SK-N-SH (cell line): Measurements from ENCODE around the gene SHBG. TPM values are rescaled to one million over a fixed set of nuclear protein-coding genes. Genes with fewer than 3 reads are reported as not detected.

Source experiments
- CTCF ChIA-PET: fragments of 300-600, 350-600 bp; formaldehyde crosslinking; extraction: SDS; loops from one replicate; lab custom pipeline; 2021; lab: Yijun Ruan, JAX
- POLR2A ChIA-PET: fragments of 350-600 bp; sonication (Branson Sonifier 250); formaldehyde crosslinking; extraction: SDS; loops from one replicate; lab custom pipeline; 2020; ENCODE audit warnings: antibody characterized with exemption, inconsistent platforms; lab: Yijun Ruan, JAX
- DNase-seq: peaks from one replicate; pipeline ENCODE4 v3.0.0; 2012
- H2AFZ ChIP-seq: fragments of 200-600 bp; sonication (generic); 2 replicates; pipeline ENCODE4 v1.8.1; 2016; ENCODE audit warnings: antibody characterized with exemption, mild to moderate bottlenecking, low read depth
- H3F3A ChIP-seq: fragments of 200-600 bp; sonication (generic); replicated peaks from 2 replicates; pipeline ENCODE3; 2016; ENCODE audit warnings: antibody characterized with exemption, mild to moderate bottlenecking; ENCODE audit not compliant: insufficient read depth
- H3K27ac ChIP-seq, 2 experiments: fragments of 200-500 bp in 1 of 2; fragments of 200-600 bp in 1 of 2; sonication (Bioruptor generic) in 1 of 2; sonication (generic), shearing (Covaris generic) in 1 of 2; 2 replicates each; pipeline versions ENCODE4 v1.5.1 to v1.6.1; 2014 to 2016; ENCODE audit warnings: low read depth in 2 of 2, inconsistent platforms in 1 of 2, low read length in 1 of 2, mild to moderate bottlenecking in 1 of 2, mixed read lengths in 1 of 2
- H3K27me3 ChIP-seq: fragments of 200-600 bp; sonication (generic), shearing (Covaris generic); 2 replicates; pipeline ENCODE4 v1.6.1; 2016; ENCODE audit warnings: mixed run types; ENCODE audit not compliant: insufficient read depth
- H3K36me3 ChIP-seq, 2 experiments: fragments of 200-500 bp in 1 of 2; fragments of 200-600 bp in 1 of 2; sonication (Bioruptor generic) in 1 of 2; sonication (generic) in 1 of 2; replicated peaks in 1 of 2; 2 replicates each; pipeline versions ENCODE3 to v1.5.1; 2014 to 2016; ENCODE audit warnings: low read length in 1 of 2, mild to moderate bottlenecking in 1 of 2; ENCODE audit not compliant: insufficient read depth in 2 of 2, control insufficient read depth in 1 of 2
- H3K4me1 ChIP-seq, 2 experiments: fragments of 200-500 bp in 1 of 2; fragments of 200-600 bp in 1 of 2; sonication (Bioruptor generic) in 1 of 2; sonication (generic), shearing (Covaris generic) in 1 of 2; 2 replicates each; pipeline versions ENCODE4 v1.5.1 to v1.6.1; 2014 to 2016; ENCODE audit warnings: low read depth in 1 of 2, low read length in 1 of 2, mixed run types in 1 of 2; ENCODE audit not compliant: insufficient read depth in 2 of 2, control insufficient read depth in 1 of 2
- H3K4me2 ChIP-seq: fragments of 200-600 bp; sonication (generic), shearing (Covaris generic); 2 replicates; pipeline ENCODE4 v1.6.1; 2017; ENCODE audit warnings: mixed run types
- H3K4me3 ChIP-seq, 2 experiments: fragments of 200-500 bp in 1 of 2; fragments of 200-600 bp in 1 of 2; sonication (Bioruptor generic) in 1 of 2; sonication (generic), shearing (Covaris generic) in 1 of 2; 2 replicates each; pipeline versions ENCODE4 v1.5.1 to v1.8.1; 2014 to 2016; ENCODE audit warnings: low read depth in 2 of 2, inconsistent platforms in 1 of 2, low read length in 1 of 2, mild to moderate bottlenecking in 1 of 2, mixed read lengths in 1 of 2, moderate library complexity in 1 of 2
- H3K79me2 ChIP-seq: fragments of 200-600 bp; sonication (generic); 2 replicates; pipeline ENCODE4 v1.8.1; 2017; ENCODE audit warnings: mild to moderate bottlenecking; ENCODE audit not compliant: insufficient read depth
- H3K9ac ChIP-seq: fragments of 200-600 bp; sonication (generic); 2 replicates; pipeline ENCODE4 v1.6.1; 2017; ENCODE audit warnings: mixed run types
- H3K9me2 ChIP-seq: fragments of 200-600 bp; sonication (generic); 2 replicates; pipeline ENCODE4 v1.6.1; 2017; ENCODE audit warnings: mixed run types
- H3K9me3 ChIP-seq: fragments of 200-600 bp; sonication (generic); 2 replicates; pipeline ENCODE4 v1.6.1; 2017; ENCODE audit warnings: mixed run types, mild to moderate bottlenecking, moderate library complexity
- H4K20me1 ChIP-seq: fragments of 200-600 bp; sonication (generic); 2 replicates; pipeline ENCODE4 v1.6.1; 2017; ENCODE audit warnings: mild to moderate bottlenecking, mixed run types; ENCODE audit not compliant: insufficient read depth
- EZH2phosphoT487 ChIP-seq: fragments of 200-600 bp; sonication (generic); IDR thresholded peaks from 2 replicates; pipeline ENCODE4 v1.6.1; 2017; ENCODE audit warnings: low read depth, mixed run types, mild to moderate bottlenecking, antibody characterized with exemption, moderate library complexity, borderline replicate concordance
- FOSL2 ChIP-seq: IDR thresholded peaks from 2 replicates; pipeline ENCODE4 v1.4.0; 2012; ENCODE audit warnings: low read depth, mild to moderate bottlenecking, moderate library complexity, borderline replicate concordance
- FOXJ3 ChIP-seq: sonication (generic); formaldehyde crosslinking; IDR thresholded peaks from 2 replicates; pipeline ENCODE4 v1.5.1; 2020; ENCODE audit warnings: mild to moderate bottlenecking, missing genetic modification reagents
- FOXM1 ChIP-seq: IDR thresholded peaks from 2 replicates; pipeline ENCODE4 v1.4.0; 2012; ENCODE audit warnings: low read depth, mild to moderate bottlenecking
- GABPA ChIP-seq: IDR thresholded peaks from 2 replicates; pipeline ENCODE4 v1.4.0; 2012; ENCODE audit warnings: low read depth, mild to moderate bottlenecking
- GATA2 ChIP-seq: sonication (generic); formaldehyde crosslinking; IDR thresholded peaks from 2 replicates; pipeline ENCODE4 v1.5.0; 2020; ENCODE audit warnings: mild to moderate bottlenecking, missing genetic modification reagents
- MXI1 ChIP-seq: IDR thresholded peaks from 2 replicates; pipeline ENCODE4 v1.6.1; 2012; ENCODE audit warnings: mild to moderate bottlenecking, low read depth, low read length, improper control_type of control experiment
- NRF1 ChIP-seq: IDR thresholded peaks from 2 replicates; pipeline ENCODE4 v1.6.1; 2012; ENCODE audit warnings: low read depth, mild to moderate bottlenecking, low read length
- POLR2AphosphoS5 ChIP-seq: IDR thresholded peaks from 2 replicates; pipeline ENCODE4 v1.6.1; 2012; ENCODE audit warnings: low read depth, low read length
- RCOR1 ChIP-seq: fragments of 150-350 bp; IDR thresholded peaks from 2 replicates; pipeline ENCODE4 v1.6.1; 2017; ENCODE audit warnings: antibody characterized with exemption, low read length
- RFX5 ChIP-seq: IDR thresholded peaks from 2 replicates; pipeline ENCODE4 v1.6.1; 2012; ENCODE audit warnings: mild to moderate bottlenecking, improper control_type of control experiment, low read length
- SMC3 ChIP-seq: IDR thresholded peaks from 2 replicates; pipeline ENCODE4 v1.6.1; 2012; ENCODE audit warnings: low read depth, low read length, improper control_type of control experiment
- TAF1 ChIP-seq: IDR thresholded peaks from 2 replicates; pipeline ENCODE4 v1.6.1; 2012; ENCODE audit warnings: low read depth, mild to moderate bottlenecking, low read length, moderate library complexity, borderline replicate concordance
- TCF12 ChIP-seq: IDR thresholded peaks from 2 replicates; pipeline ENCODE4 v1.4.0; 2012
- WGBS: methylation state at CpG from one replicate; pipeline ENCODE4 v1.1.6; 2017; ENCODE audit warnings: low lambda C conversion rate; 5-methylcytosine and 5-hydroxymethylcytosine counted together
- polyA plus RNA-seq, 3 experiments: library from polyadenylated mRNA; depleted of rRNA; stranded (reverse); fragments of >200 nt; gene quantifications; 2 replicates each; pipeline ENCODE4 v1.2.3, GENCODE V29; 2012
- TF ChIP-seq, protein P1 (sequence below): fragments of 200-600 bp; sonication (generic); IDR thresholded peaks from 2 replicates; pipeline ENCODE4 v1.6.1; 2017; ENCODE audit warnings: antibody characterized with exemption, mild to moderate bottlenecking, moderate library complexity
- TF ChIP-seq, protein P2 (sequence below): IDR thresholded peaks from 2 replicates; pipeline ENCODE4 v1.6.1; 2012; ENCODE audit warnings: mild to moderate bottlenecking, low read depth, low read length, moderate library complexity

SHBG gene
- polyA plus RNA-seq, 1 of the 3 experiments (the other 2 are of a cell fraction), result 1.1 TPM

DNA sequence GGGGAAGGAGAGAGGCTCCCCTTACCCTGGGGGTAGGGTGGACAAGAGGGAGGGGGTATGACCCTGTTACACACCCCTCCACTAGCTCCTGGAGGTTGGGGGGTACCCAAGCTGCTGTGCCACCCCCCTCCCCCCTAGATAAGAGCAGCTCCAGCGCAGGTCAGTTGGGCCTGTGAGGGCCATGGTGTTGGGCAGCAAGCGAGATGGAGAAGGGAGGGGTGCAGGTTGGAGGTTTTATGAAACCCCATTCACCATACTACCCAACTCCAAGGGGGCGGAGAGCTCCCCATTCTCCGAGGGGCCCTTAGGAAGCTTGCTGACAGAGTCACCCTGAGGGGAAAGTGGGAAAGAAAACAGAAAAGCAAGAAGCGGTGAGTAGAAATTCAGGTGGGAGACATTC is 38.3 kb upstream of the SHBG start:
- POLR2A ChIA-PET, result interaction anchor here (3.5 kb wide), 1 partner anchor 95 kb away, joined by 23 read pairs; the partner anchor contains the start of genes TP53 and WRAP53
- Histone ChIP-seq H3K27ac (peak overlapping the region; percentile 8 to 47; a peak in 2 of 4 replicates), H4K20me1 (no peaks in the 10 kb centered on the region), H3K79me2 (peaks cover 11% of the 10 kb centered on the region; the same call in 1 of the 2 replicates), H3K4me2 (no peak overlapping the region), H3K9me3 (no peaks in the 10 kb centered on the region), H3K36me3 (peaks cover 35 to 71% of the 10 kb centered on the region in 2 experiments), H3K4me1 (peaks cover 17 to 32% of the 10 kb centered on the region in 2 experiments), H3K27me3 (no peaks in the 10 kb centered on the region), H2AFZ (no peak overlapping the region), H3F3A (peaks cover 51% of the 10 kb centered on the region), H3K4me3 (no peak overlapping the region), H3K9ac (no peak overlapping the region), H3K9me2 (no peaks in the 10 kb centered on the region)
- WGBS, result 97% methylated on average over 5 of the region's 5 CpGs
- no peak for DNase-seq
- CTCF ChIA-PET, result interaction anchor here (0.8 to 3.4 kb wide), 4 partner anchors 31 to 155 kb away, joined by 3 to 17 read pairs (median 4); partner anchors contain the start of gene WRAP53
- no peak for TF ChIP-seq EZH2phosphoT487
- TF ChIP-seq, protein P1, sequence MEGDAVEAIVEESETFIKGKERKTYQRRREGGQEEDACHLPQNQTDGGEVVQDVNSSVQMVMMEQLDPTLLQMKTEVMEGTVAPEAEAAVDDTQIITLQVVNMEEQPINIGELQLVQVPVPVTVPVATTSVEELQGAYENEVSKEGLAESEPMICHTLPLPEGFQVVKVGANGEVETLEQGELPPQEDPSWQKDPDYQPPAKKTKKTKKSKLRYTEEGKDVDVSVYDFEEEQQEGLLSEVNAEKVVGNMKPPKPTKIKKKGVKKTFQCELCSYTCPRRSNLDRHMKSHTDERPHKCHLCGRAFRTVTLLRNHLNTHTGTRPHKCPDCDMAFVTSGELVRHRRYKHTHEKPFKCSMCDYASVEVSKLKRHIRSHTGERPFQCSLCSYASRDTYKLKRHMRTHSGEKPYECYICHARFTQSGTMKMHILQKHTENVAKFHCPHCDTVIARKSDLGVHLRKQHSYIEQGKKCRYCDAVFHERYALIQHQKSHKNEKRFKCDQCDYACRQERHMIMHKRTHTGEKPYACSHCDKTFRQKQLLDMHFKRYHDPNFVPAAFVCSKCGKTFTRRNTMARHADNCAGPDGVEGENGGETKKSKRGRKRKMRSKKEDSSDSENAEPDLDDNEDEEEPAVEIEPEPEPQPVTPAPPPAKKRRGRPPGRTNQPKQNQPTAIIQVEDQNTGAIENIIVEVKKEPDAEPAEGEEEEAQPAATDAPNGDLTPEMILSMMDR, result no peak

DNA sequence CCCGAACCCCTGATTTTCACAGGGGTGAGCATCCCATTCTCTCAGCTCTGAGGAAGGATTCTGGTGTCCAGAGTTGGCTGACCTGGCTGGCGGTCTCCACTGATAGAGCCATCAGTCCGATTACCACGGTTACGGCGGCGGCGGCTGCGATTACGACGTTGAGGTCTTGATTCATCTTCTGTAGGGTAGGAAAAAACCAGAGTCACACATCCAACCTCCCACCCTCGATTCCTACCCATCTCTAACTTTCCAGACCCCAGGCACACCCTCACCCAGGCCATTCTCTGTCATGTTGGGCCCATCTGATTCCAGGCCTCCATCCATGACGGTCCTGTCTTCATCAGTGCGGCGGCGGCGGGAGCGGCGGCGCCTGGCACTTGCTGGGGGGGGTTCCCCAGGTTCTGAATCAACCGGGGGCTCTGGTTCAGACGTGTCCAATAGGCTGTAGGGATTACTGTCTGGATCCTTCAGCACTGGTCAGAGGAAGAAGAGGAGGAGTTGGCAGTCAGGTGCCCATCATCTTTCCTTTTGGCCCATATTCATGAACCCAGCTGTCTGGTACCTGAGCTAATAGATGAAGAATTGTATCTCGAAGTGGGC is 37.4 kb upstream of the SHBG start:
- no peak overlapping the region for H3K4me3 ChIP-seq
- peaks cover 17 to 29% of the 10 kb centered on the region in 2 experiments for H3K4me1 ChIP-seq
- no peak overlapping the region for H3K4me2 ChIP-seq
- ChIA-PET CTCF (interaction anchor here (1.5 kb wide), 1 partner anchor 17 kb away, joined by 7 read pairs; no protein-coding TSS in a partner anchor), POLR2A (interaction anchor here (1.4 kb wide), 1 partner anchor 9 kb away, joined by 3 read pairs; the partner anchor contains the start of gene MPDU1)
- TF ChIP-seq SMC3 (no peak), RFX5 (no peak), FOSL2 (no peak), TCF12 (no peak), POLR2AphosphoS5 (no peak), MXI1 (no peak), FOXJ3 (CRISPR knock-in tag) (no peak), RCOR1 (no peak), NRF1 (no peak), FOXM1 (no peak), TAF1 (no peak), GABPA (no peak), GATA2 (no peak)
- TF ChIP-seq, protein P1, result no peak
- TF ChIP-seq, protein P2, sequence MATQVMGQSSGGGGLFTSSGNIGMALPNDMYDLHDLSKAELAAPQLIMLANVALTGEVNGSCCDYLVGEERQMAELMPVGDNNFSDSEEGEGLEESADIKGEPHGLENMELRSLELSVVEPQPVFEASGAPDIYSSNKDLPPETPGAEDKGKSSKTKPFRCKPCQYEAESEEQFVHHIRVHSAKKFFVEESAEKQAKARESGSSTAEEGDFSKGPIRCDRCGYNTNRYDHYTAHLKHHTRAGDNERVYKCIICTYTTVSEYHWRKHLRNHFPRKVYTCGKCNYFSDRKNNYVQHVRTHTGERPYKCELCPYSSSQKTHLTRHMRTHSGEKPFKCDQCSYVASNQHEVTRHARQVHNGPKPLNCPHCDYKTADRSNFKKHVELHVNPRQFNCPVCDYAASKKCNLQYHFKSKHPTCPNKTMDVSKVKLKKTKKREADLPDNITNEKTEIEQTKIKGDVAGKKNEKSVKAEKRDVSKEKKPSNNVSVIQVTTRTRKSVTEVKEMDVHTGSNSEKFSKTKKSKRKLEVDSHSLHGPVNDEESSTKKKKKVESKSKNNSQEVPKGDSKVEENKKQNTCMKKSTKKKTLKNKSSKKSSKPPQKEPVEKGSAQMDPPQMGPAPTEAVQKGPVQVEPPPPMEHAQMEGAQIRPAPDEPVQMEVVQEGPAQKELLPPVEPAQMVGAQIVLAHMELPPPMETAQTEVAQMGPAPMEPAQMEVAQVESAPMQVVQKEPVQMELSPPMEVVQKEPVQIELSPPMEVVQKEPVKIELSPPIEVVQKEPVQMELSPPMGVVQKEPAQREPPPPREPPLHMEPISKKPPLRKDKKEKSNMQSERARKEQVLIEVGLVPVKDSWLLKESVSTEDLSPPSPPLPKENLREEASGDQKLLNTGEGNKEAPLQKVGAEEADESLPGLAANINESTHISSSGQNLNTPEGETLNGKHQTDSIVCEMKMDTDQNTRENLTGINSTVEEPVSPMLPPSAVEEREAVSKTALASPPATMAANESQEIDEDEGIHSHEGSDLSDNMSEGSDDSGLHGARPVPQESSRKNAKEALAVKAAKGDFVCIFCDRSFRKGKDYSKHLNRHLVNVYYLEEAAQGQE, result no peak
- H3K9ac ChIP-seq, result no peak overlapping the region
- H3K79me2 ChIP-seq, result peaks cover 12% of the 10 kb centered on the region; the same call in 1 of the 2 replicates
- no peaks in the 10 kb centered on the region for H3K27me3 ChIP-seq
- H3K9me2 ChIP-seq, result no peaks in the 10 kb centered on the region
- no peak for DNase-seq
- H3K9me3 ChIP-seq, result no peaks in the 10 kb centered on the region
- peaks cover 44% of the 10 kb centered on the region for H3F3A ChIP-seq
- no peak overlapping the region for H2AFZ ChIP-seq
- peaks cover 41 to 68% of the 10 kb centered on the region in 2 experiments for H3K36me3 ChIP-seq
- WGBS, result 93% methylated on average over 22 of the region's 23 CpGs
- no peak overlapping the region for H3K27ac ChIP-seq
- H4K20me1 ChIP-seq, result no peaks in the 10 kb centered on the region
